ENCODE results near the gene WDR72.
"Not testable (repeated sequence)": the region's sequence is repeated elsewhere in the genome, so short reads cannot be mapped to it uniquely, and the experiment has no call there.

Gene WDR72

DNA sequence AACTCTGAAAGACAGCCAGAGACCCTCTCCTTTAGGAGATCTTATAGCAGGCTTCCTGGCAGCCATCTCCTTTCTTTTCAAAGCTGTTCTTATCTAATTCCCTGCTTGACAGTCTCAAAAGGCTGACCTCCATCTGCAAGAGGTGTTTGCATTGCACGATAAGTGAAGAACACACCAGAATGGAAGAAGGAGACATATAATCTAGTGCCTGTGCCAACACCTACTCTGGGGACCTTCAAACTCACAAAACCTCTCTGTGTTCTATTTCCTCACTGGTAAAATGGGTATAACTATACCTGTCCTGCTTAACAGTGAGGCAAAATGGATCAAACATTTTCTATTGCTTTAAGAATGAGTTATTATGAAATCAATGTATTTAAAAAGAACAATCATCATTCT, 65.0 kb downstream of the WDR72 start:
- H4K20me1 ChIP-seq (ENCODE audit: insufficient read depth, low read length, poor library complexity, severe bottlenecking): no peaks in the 10 kb centered on the region
- H3F3A ChIP-seq (ENCODE audit: low read depth): no peaks in the 10 kb centered on the region
- no peak overlapping the region for H3K4me2 ChIP-seq (ENCODE audit: low read depth, low read length, poor library complexity, severe bottlenecking)
- no peak overlapping the region for H3K4me3 ChIP-seq (ENCODE audit: low read length, poor library complexity, severe bottlenecking)
- H3K9me3 ChIP-seq (ENCODE audit: insufficient read depth, low read depth, low read length): no peaks in the 10 kb centered on the region
- H3K9ac ChIP-seq (ENCODE audit: low read depth, low read length, poor library complexity, severe bottlenecking): no peak overlapping the region
- H3K27me3 ChIP-seq (ENCODE audit: insufficient read depth, low read length, poor library complexity, severe bottlenecking): no peaks in the 10 kb centered on the region
- no peaks in the 10 kb centered on the region for H3K79me2 ChIP-seq (ENCODE audit: insufficient read depth, low read length)
- no peaks in the 10 kb centered on the region for H3K36me3 ChIP-seq (ENCODE audit: insufficient read depth, low read length)
- no peaks in the 10 kb centered on the region for H3K4me1 ChIP-seq (ENCODE audit: insufficient read depth, low read length, poor library complexity, severe bottlenecking)
- H3K9me2 ChIP-seq (replicated peaks; ENCODE audit: low read depth, low read length): no peaks in the 10 kb centered on the region
- no peak overlapping the region for H2AFZ ChIP-seq (ENCODE audit: low read length)
- no peak for TF ChIP-seq EZH2phosphoT487 (IDR thresholded peaks at IDR 0.05; ENCODE audit: borderline replicate concordance)
- TF ChIP-seq, protein P1, sequence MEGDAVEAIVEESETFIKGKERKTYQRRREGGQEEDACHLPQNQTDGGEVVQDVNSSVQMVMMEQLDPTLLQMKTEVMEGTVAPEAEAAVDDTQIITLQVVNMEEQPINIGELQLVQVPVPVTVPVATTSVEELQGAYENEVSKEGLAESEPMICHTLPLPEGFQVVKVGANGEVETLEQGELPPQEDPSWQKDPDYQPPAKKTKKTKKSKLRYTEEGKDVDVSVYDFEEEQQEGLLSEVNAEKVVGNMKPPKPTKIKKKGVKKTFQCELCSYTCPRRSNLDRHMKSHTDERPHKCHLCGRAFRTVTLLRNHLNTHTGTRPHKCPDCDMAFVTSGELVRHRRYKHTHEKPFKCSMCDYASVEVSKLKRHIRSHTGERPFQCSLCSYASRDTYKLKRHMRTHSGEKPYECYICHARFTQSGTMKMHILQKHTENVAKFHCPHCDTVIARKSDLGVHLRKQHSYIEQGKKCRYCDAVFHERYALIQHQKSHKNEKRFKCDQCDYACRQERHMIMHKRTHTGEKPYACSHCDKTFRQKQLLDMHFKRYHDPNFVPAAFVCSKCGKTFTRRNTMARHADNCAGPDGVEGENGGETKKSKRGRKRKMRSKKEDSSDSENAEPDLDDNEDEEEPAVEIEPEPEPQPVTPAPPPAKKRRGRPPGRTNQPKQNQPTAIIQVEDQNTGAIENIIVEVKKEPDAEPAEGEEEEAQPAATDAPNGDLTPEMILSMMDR (conservative IDR thresholded peaks at IDR 0.05; ENCODE audit: low read length): no peak

DNA sequence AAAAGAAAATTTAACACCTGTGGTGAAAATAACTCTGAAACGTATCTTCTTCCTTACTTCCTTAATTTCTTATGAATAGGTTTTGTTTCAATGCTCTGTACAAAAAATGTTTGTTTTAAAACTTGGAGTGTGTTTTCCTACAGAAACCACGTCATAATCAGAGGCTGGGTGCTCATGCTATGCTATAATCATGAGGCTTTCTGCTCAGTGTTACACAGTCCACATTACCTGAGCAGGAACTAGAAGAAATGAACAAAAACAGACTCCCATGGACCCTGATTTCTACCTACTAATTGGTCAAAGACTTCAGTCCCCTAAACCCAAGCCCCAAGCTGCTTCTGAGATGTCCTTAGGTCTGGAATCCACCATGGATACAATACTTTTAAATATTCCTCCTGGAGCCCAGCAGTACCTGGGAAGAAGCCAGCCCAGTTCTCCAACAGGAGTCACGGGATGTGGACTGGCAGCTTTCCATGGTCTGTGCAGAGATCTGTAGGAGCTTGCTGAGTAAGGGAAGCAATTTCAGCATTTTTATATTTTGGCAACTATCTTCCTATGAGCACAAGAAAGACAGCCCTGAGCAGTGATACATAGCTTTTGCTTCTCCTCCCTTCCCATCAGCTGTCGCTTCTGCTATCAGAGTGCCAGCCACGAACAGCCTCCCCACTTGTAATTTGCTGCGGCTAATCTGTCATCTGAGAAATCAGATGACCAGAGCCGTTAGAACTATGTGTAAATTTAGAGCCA, 65.6 kb downstream of the WDR72 start:
- Histone ChIP-seq H3K27me3 (ENCODE audit: insufficient read depth, low read length, poor library complexity, severe bottlenecking) (no peaks in the 10 kb centered on the region), H4K20me1 (ENCODE audit: insufficient read depth, low read length, poor library complexity, severe bottlenecking) (no peaks in the 10 kb centered on the region), H3F3A (ENCODE audit: low read depth) (no peaks in the 10 kb centered on the region), H2AFZ (ENCODE audit: low read length) (no peak overlapping the region), H3K9ac (ENCODE audit: low read depth, low read length, poor library complexity, severe bottlenecking) (no peak overlapping the region), H3K36me3 (ENCODE audit: insufficient read depth, low read length) (no peaks in the 10 kb centered on the region), H3K4me1 (ENCODE audit: insufficient read depth, low read length, poor library complexity, severe bottlenecking) (no peaks in the 10 kb centered on the region), H3K79me2 (ENCODE audit: insufficient read depth, low read length) (no peaks in the 10 kb centered on the region), H3K4me3 (ENCODE audit: low read length, poor library complexity, severe bottlenecking) (no peak overlapping the region), H3K9me3 (ENCODE audit: insufficient read depth, low read depth, low read length) (no peaks in the 10 kb centered on the region), H3K4me2 (ENCODE audit: low read depth, low read length, poor library complexity, severe bottlenecking) (no peak overlapping the region), H3K9me2 (replicated peaks; ENCODE audit: low read depth, low read length) (no peaks in the 10 kb centered on the region)
- no peak for TF ChIP-seq EZH2phosphoT487 (IDR thresholded peaks at IDR 0.05; ENCODE audit: borderline replicate concordance)
- TF ChIP-seq, protein P1 (conservative IDR thresholded peaks at IDR 0.05; ENCODE audit: low read length): no peak

DNA sequence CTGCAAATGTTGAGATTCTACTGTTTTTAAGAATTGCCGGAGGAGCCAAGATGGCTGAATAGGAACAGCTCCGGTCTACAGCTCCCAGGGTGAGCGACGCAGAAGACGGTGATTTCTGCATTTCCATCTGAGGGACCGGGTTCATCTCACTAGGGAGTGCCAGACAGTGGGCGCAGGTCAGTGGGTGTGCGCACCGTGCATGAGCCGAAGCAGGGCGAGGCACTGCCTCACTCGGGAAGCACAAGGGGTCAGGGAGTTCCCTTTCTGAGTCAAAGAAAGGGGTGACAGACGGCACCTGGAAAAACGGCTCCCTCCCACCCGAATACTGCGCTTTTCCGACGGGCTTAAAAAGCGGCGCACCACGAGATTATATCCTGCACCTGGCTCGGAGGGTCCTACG, 75.3 kb downstream of the WDR72 start:
- not testable (repeated sequence) for H3K4me2 ChIP-seq (ENCODE audit: low read depth, low read length, poor library complexity, severe bottlenecking); H3K27me3 ChIP-seq (ENCODE audit: insufficient read depth, low read length, poor library complexity, severe bottlenecking); H3F3A ChIP-seq (ENCODE audit: low read depth); H3K9me3 ChIP-seq (ENCODE audit: insufficient read depth, low read depth, low read length); H3K4me3 ChIP-seq (ENCODE audit: low read length, poor library complexity, severe bottlenecking); H4K20me1 ChIP-seq (ENCODE audit: insufficient read depth, low read length, poor library complexity, severe bottlenecking); H3K9me2 ChIP-seq (replicated peaks; ENCODE audit: low read depth, low read length); H3K79me2 ChIP-seq (ENCODE audit: insufficient read depth, low read length); H3K36me3 ChIP-seq (ENCODE audit: insufficient read depth, low read length); H2AFZ ChIP-seq (ENCODE audit: low read length); H3K9ac ChIP-seq (ENCODE audit: low read depth, low read length, poor library complexity, severe bottlenecking); H3K4me1 ChIP-seq (ENCODE audit: insufficient read depth, low read length, poor library complexity, severe bottlenecking)

DNA sequence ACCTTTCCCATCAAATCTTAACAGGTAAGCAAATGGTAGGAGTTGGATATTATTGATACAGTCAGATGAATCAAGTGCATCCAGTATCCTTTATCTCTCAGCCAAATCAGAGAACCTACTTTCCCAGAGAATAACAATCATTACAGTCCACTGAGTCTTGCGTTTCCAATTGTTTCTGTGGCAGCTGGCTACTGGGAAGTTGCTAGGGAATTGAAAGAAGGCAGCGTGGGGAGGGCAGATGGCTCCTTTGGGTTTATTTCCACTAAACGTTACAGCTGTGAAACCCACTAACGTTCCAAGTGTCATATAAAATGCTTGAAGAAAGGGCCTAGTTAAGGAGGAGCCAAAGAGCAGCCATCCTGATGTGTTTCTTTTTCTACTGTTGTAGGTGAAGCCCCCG, 78.4 kb downstream of the WDR72 start:
- no peak overlapping the region for H3K9ac ChIP-seq (ENCODE audit: low read depth, low read length, poor library complexity, severe bottlenecking)
- H3K79me2 ChIP-seq (ENCODE audit: insufficient read depth, low read length): no peaks in the 10 kb centered on the region
- no peak overlapping the region for H3K4me2 ChIP-seq (ENCODE audit: low read depth, low read length, poor library complexity, severe bottlenecking)
- no peaks in the 10 kb centered on the region for H3K9me2 ChIP-seq (replicated peaks; ENCODE audit: low read depth, low read length)
- H3K4me1 ChIP-seq (ENCODE audit: insufficient read depth, low read length, poor library complexity, severe bottlenecking): no peaks in the 10 kb centered on the region
- no peaks in the 10 kb centered on the region for H3F3A ChIP-seq (ENCODE audit: low read depth)
- H3K36me3 ChIP-seq (ENCODE audit: insufficient read depth, low read length): no peaks in the 10 kb centered on the region
- no peaks in the 10 kb centered on the region for H3K27me3 ChIP-seq (ENCODE audit: insufficient read depth, low read length, poor library complexity, severe bottlenecking)
- H4K20me1 ChIP-seq (ENCODE audit: insufficient read depth, low read length, poor library complexity, severe bottlenecking): no peaks in the 10 kb centered on the region
- H3K9me3 ChIP-seq (ENCODE audit: insufficient read depth, low read depth, low read length): no peaks in the 10 kb centered on the region
- no peak overlapping the region for H3K4me3 ChIP-seq (ENCODE audit: low read length, poor library complexity, severe bottlenecking)
- no peak for TF ChIP-seq EZH2phosphoT487 (IDR thresholded peaks at IDR 0.05; ENCODE audit: borderline replicate concordance)
- TF ChIP-seq, protein P1 (conservative IDR thresholded peaks at IDR 0.05; ENCODE audit: low read length): no peak
- H2AFZ ChIP-seq (ENCODE audit: low read length): no peak overlapping the region
